H1 (cell line): ENCODE data around the gene PDE9A. TPM values are rescaled to one million over a fixed set of nuclear protein-coding genes. Genes with fewer than 3 reads are reported as not detected.

Source experiments
- CTCF ChIA-PET: fragments of 300-600 bp; sonication (Branson Sonifier 250); formaldehyde crosslinking; loops from one replicate; lab custom pipeline; 2021; ENCODE audit not compliant: partially characterized antibody; lab: Charles Lee
- POLR2A ChIA-PET: fragments of 300-600 bp; sonication (Branson Sonifier 250); formaldehyde crosslinking; loops from one replicate; lab custom pipeline; 2021; ENCODE audit warnings: inconsistent platforms; ENCODE audit not compliant: partially characterized antibody; lab: Charles Lee
- DNase-seq, 2 experiments: peaks; one replicate each; pipeline versions ENCODE4 v3.0.0 to v3.0.0-alpha.2; 2010 to 2022; ENCODE audit warnings: low spot score in 2 of 2, low read depth in 1 of 2, mixed read lengths in 1 of 2
- FAIRE-seq: peaks from 2 replicates; lab custom pipeline; 2011; peaks lifted over from hg19 to GRCh38; lab: Jason Lieb, UNC
- H2AFZ ChIP-seq: 2 replicates; pipeline ENCODE4 v1.8.1; 2012; ENCODE audit warnings: low read length, inconsistent platforms
- H2AK5ac ChIP-seq: 2 replicates; pipeline ENCODE4 v1.6.1; 2013; ENCODE audit warnings: low read depth, low read length
- H2BK120ac ChIP-seq: replicated peaks from 2 replicates; pipeline ENCODE3; 2013; ENCODE audit warnings: low read depth, low read length, inconsistent platforms
- H2BK12ac ChIP-seq: 2 replicates; pipeline ENCODE4 v1.6.1; 2013; ENCODE audit warnings: low read depth, low read length
- H2BK15ac ChIP-seq: 2 replicates; pipeline ENCODE4 v1.6.1; 2013; ENCODE audit warnings: low read length
- H2BK20ac ChIP-seq: 2 replicates; pipeline ENCODE4 v1.6.1; 2013; ENCODE audit warnings: low read length
- H2BK5ac ChIP-seq: 2 replicates; pipeline ENCODE4 v1.6.1; 2013; ENCODE audit warnings: low read depth, low read length
- H3K14ac ChIP-seq: 2 replicates; pipeline ENCODE4 v1.6.1; 2013; ENCODE audit warnings: inconsistent platforms; ENCODE audit not compliant: insufficient read length
- H3K18ac ChIP-seq: 2 replicates; pipeline ENCODE4 v1.6.1; 2013; ENCODE audit warnings: low read length; ENCODE audit errors: extremely low read depth
- H3K23ac ChIP-seq: 2 replicates; pipeline ENCODE4 v1.6.1; 2013; ENCODE audit warnings: inconsistent platforms; ENCODE audit not compliant: insufficient read length
- H3K23me2 ChIP-seq: 2 replicates; pipeline ENCODE4 v1.6.1; 2013; ENCODE audit warnings: low read depth, low read length
- H3K27ac ChIP-seq: 2 replicates; pipeline ENCODE4 v1.6.1; 2011; ENCODE audit warnings: low read depth, low read length, inconsistent platforms
- H3K27me3 ChIP-seq, 4 experiments: replicated peaks in 1 of 4; 1 replicate in 1 of 4; 2 replicates in 3 of 4; pipeline versions ENCODE4 v1.6.1 to v1.8.1; 2011 to 2013; ENCODE audit warnings: low read length in 3 of 4, mild to moderate bottlenecking in 3 of 4, inconsistent platforms in 2 of 4, mixed read lengths in 2 of 4, moderate library complexity in 1 of 4; ENCODE audit not compliant: control insufficient read depth in 3 of 4, insufficient read depth in 3 of 4; ENCODE audit errors: extremely low read depth in 1 of 4
- H3K36me3 ChIP-seq, 4 experiments: 2 replicates each; pipeline versions ENCODE4 v1.6.1 to v1.8.1; 2011 to 2013; ENCODE audit warnings: mild to moderate bottlenecking in 4 of 4, low read length in 3 of 4, moderate library complexity in 2 of 4, control low read depth in 1 of 4, inconsistent platforms in 1 of 4; ENCODE audit not compliant: insufficient read depth in 4 of 4, control insufficient read depth in 2 of 4
- H3K4ac ChIP-seq: replicated peaks from 2 replicates; pipeline ENCODE3; 2013; ENCODE audit warnings: low read length, low read depth, mixed read lengths, inconsistent platforms; ENCODE audit not compliant: insufficient read length
- H3K4me1 ChIP-seq, 4 experiments: replicated peaks in 1 of 4; 1 replicate in 1 of 4; 2 replicates in 3 of 4; pipeline versions ENCODE4 v1.6.1 to v1.8.1; 2011 to 2013; ENCODE audit warnings: low read length in 3 of 4, inconsistent platforms in 2 of 4, mixed read lengths in 1 of 4; ENCODE audit not compliant: insufficient read depth in 4 of 4, control insufficient read depth in 3 of 4
- H3K4me2 ChIP-seq, 2 experiments: 2 replicates each; pipeline versions ENCODE4 v1.6.1 to v1.8.1; 2011 to 2013; ENCODE audit warnings: low read depth in 2 of 2, low read length in 2 of 2, control low read depth in 1 of 2, inconsistent platforms in 1 of 2, mild to moderate bottlenecking in 1 of 2; ENCODE audit not compliant: insufficient read depth in 1 of 2
- H3K4me3 ChIP-seq, 4 experiments: fragments of 200-600, 300-600 bp in 1 of 4; sonication (generic), shearing (Covaris generic), sonication (Bioruptor Twin) in 1 of 4; 2 replicates each; pipeline versions ENCODE4 v1.5.1 to v1.8.1; 2011 to 2016; ENCODE audit warnings: low read length in 4 of 4, low read depth in 3 of 4, control low read depth in 2 of 4, inconsistent platforms in 2 of 4, mild to moderate bottlenecking in 2 of 4, mixed read lengths in 1 of 4, moderate library complexity in 1 of 4; ENCODE audit not compliant: insufficient read depth in 2 of 4; ENCODE audit errors: extremely low read depth in 1 of 4
- H3K56ac ChIP-seq: replicated peaks from 2 replicates; pipeline ENCODE3; 2013; ENCODE audit warnings: low read depth, mild to moderate bottlenecking, mixed read lengths, low read length, inconsistent platforms; ENCODE audit not compliant: insufficient read length
- H3K79me1 ChIP-seq: 2 replicates; pipeline ENCODE4 v1.6.1; 2013; ENCODE audit warnings: low read depth, low read length, control low read depth
- H3K79me2 ChIP-seq, 2 experiments: 2 replicates each; pipeline versions ENCODE4 v1.6.1 to v1.8.1; 2012 to 2013; ENCODE audit warnings: low read length in 2 of 2, mild to moderate bottlenecking in 2 of 2, inconsistent platforms in 1 of 2; ENCODE audit not compliant: insufficient read depth in 2 of 2, control insufficient read depth in 1 of 2
- H3K9ac ChIP-seq, 4 experiments: replicated peaks in 1 of 4; 1 replicate in 1 of 4; 2 replicates in 3 of 4; pipeline versions ENCODE4 v1.6.1 to v1.8.1; 2011 to 2013; ENCODE audit warnings: low read depth in 3 of 4, low read length in 3 of 4, control low read depth in 2 of 4, mild to moderate bottlenecking in 2 of 4, moderate library complexity in 2 of 4, inconsistent platforms in 1 of 4; ENCODE audit errors: extremely low read depth in 1 of 4
- H3K9me3 ChIP-seq, 2 experiments: 2 replicates each; pipeline versions ENCODE4 v1.6.1 to v1.8.1; 2012 to 2013; ENCODE audit warnings: mild to moderate bottlenecking in 2 of 2, moderate library complexity in 2 of 2, control low read depth in 1 of 2, inconsistent platforms in 1 of 2, low read depth in 1 of 2, low read length in 1 of 2, mixed read lengths in 1 of 2; ENCODE audit not compliant: insufficient read depth in 2 of 2
- H4K20me1 ChIP-seq, 2 experiments: replicated peaks in 1 of 2; 2 replicates each; pipeline versions ENCODE3 to v1.8.1; 2011 to 2013; ENCODE audit warnings: inconsistent platforms in 2 of 2, low read length in 2 of 2, mild to moderate bottlenecking in 1 of 2; ENCODE audit not compliant: insufficient read depth in 2 of 2, control insufficient read depth in 1 of 2
- H4K5ac ChIP-seq: 2 replicates; pipeline ENCODE4 v1.6.1; 2013; ENCODE audit warnings: low read length, low read depth, mixed read lengths, inconsistent platforms; ENCODE audit not compliant: insufficient read length
- H4K8ac ChIP-seq: 2 replicates; pipeline ENCODE4 v1.8.0; 2013; ENCODE audit warnings: mild to moderate bottlenecking, moderate library complexity, low read length, inconsistent platforms; ENCODE audit not compliant: insufficient read depth; ENCODE audit errors: extremely low read depth
- H4K91ac ChIP-seq: replicated peaks from 2 replicates; pipeline ENCODE3; 2013; ENCODE audit warnings: low read length, mixed read lengths, inconsistent platforms; ENCODE audit not compliant: insufficient read length
- ATF2 ChIP-seq: IDR thresholded peaks from 2 replicates; pipeline ENCODE4 v1.6.1; 2012; ENCODE audit warnings: low read length, inconsistent platforms
- BACH1 ChIP-seq: IDR thresholded peaks from 2 replicates; pipeline ENCODE4 v1.6.1; 2012; ENCODE audit warnings: low read length, improper control_type of control experiment
- CREB1 ChIP-seq: IDR thresholded peaks from 2 replicates; pipeline ENCODE4 v1.6.1; 2012; ENCODE audit warnings: inconsistent platforms
- EP300 ChIP-seq, 2 experiments: IDR thresholded peaks; 1 replicate in 1 of 2; 2 replicates in 1 of 2; pipeline ENCODE4 v1.6.1; 2011 to 2012; ENCODE audit warnings: low read depth in 2 of 2, low read length in 2 of 2, mild to moderate bottlenecking in 2 of 2, borderline replicate concordance in 1 of 2, inconsistent platforms in 1 of 2, moderate library complexity in 1 of 2
- JUN ChIP-seq: IDR thresholded peaks from 2 replicates; pipeline ENCODE4 v1.6.1; 2011; ENCODE audit warnings: low read depth, mild to moderate bottlenecking, improper control_type of control experiment, low read length
- JUND ChIP-seq: IDR thresholded peaks from 2 replicates; pipeline ENCODE4 v1.6.1; 2011; ENCODE audit warnings: mild to moderate bottlenecking, improper control_type of control experiment, low read length
- NANOG ChIP-seq: IDR thresholded peaks from 2 replicates; pipeline ENCODE4 v1.6.1; 2011; ENCODE audit warnings: low read length, low read depth, mild to moderate bottlenecking, inconsistent platforms; ENCODE audit not compliant: insufficient read depth, poor library complexity, severe bottlenecking
- POLR2A ChIP-seq, 2 experiments: IDR thresholded peaks; 1 replicate in 1 of 2; 2 replicates in 1 of 2; pipeline ENCODE4 v1.6.1; 2011; ENCODE audit warnings: low read depth in 2 of 2, low read length in 2 of 2, mild to moderate bottlenecking in 2 of 2; ENCODE audit errors: control extremely low read depth in 1 of 2
- RNF2 ChIP-seq: fragments of 200-900, 300-1000 bp; sonication (generic); IDR thresholded peaks from 2 replicates; pipeline ENCODE4 v1.7.1; 2016; ENCODE audit warnings: borderline replicate concordance, low read depth, mild to moderate bottlenecking, antibody characterized with exemption, low read length; ENCODE audit not compliant: poor library complexity, severe bottlenecking; ENCODE audit errors: missing control alignments
- SIN3A ChIP-seq, 2 experiments: IDR thresholded peaks in 1 of 2; conservative IDR thresholded peaks in 1 of 2; 2 replicates each; pipeline ENCODE4 v1.6.1; 2011 to 2012; ENCODE audit warnings: low read length in 2 of 2, improper control_type of control experiment in 1 of 2, low read depth in 1 of 2, mild to moderate bottlenecking in 1 of 2
- SP4 ChIP-seq: IDR thresholded peaks from 2 replicates; pipeline ENCODE4 v1.6.1; 2012; ENCODE audit warnings: low read length, inconsistent platforms
- TCF12 ChIP-seq: IDR thresholded peaks from 2 replicates; pipeline ENCODE4 v1.6.1; 2011; ENCODE audit warnings: low read depth, mild to moderate bottlenecking, low read length
- TEAD4 ChIP-seq: IDR thresholded peaks from 2 replicates; pipeline ENCODE4 v1.6.1; 2012; ENCODE audit warnings: low read depth, low read length, inconsistent platforms, mixed read lengths
- WGBS, 2 experiments: shearing (Covaris generic) in 1 of 2; methylation state at CpG; one replicate each; pipeline versions ENCODE4 v1.1.6 to v1.1.7; 2013 to 2015; ENCODE audit warnings: low lambda C conversion rate in 2 of 2, mixed read lengths in 2 of 2, inconsistent platforms in 1 of 2, low coverage in 1 of 2, missing lambda C conversion rate in 1 of 2; ENCODE audit not compliant: insufficient replicate concordance in 2 of 2, insufficient coverage in 1 of 2, insufficient read length in 1 of 2; ENCODE audit errors: extremely low coverage in 1 of 2, missing lambda C conversion rate in 1 of 2; 5-methylcytosine and 5-hydroxymethylcytosine counted together
- polyA plus RNA-seq, 7 experiments: library from polyadenylated mRNA; depleted of rRNA in 3 of 7; stranded (reverse) in 5 of 7; unstranded in 2 of 7; fragments of >200 nt in 5 of 7; fragments of 200-250 nt in 2 of 7; gene quantifications; 1 replicate in 5 of 7; 2 replicates in 1 of 7; 4 replicates in 1 of 7; pipeline versions ENCODE4 v1.2.1 to v1.2.3, GENCODE V29; 2011 to 2013; ENCODE audit warnings: missing spikeins in 2 of 7, mixed read lengths in 2 of 7
- total RNA-seq: library from RNA; stranded (reverse); fragmentation: NEBNext Ultra II Directional; extraction: Animal tissue kit (Norgen Biotek cat#: 25700); gene quantifications from 2 replicates; pipeline ENCODE4 v1.2.1, GENCODE V29; 2021

Gene PDE9A
- total and polyA plus RNA-seq, 2 of the 8 experiments (the other 6 are each of a cell fraction or from before 2014, with no cell fraction given): 39.2 to 45.9 TPM

GRCh38 chr21:42775891-42776290 is 122.5 kb downstream of the PDE9A start:
- Histone ChIP-seq H2BK20ac (no peak overlapping the region), H4K5ac (no peak overlapping the region), H2BK5ac (no peak overlapping the region), H3K4me3 (no peak overlapping the region), H3K9ac (no peak overlapping the region), H3K27ac (no peak overlapping the region), H2AK5ac (no peak overlapping the region), H3K27me3 (peaks cover 0 to 17% (median 6%) of the 10 kb centered on the region in 4 experiments; a peak in 5 of 7 replicates), H4K8ac (no peak overlapping the region), H3K14ac (no peak overlapping the region), H4K91ac (no peak overlapping the region), H3K4ac (no peak overlapping the region), H3K79me2 (no peaks in the 10 kb centered on the region), H3K23me2 (no peaks in the 10 kb centered on the region), H3K36me3 (peaks cover 4 to 27% (median 17%) of the 10 kb centered on the region in 4 experiments; a peak in 7 of 8 replicates), H3K9me3 (no peaks in the 10 kb centered on the region), H3K79me1 (no peaks in the 10 kb centered on the region), H2BK120ac (no peak overlapping the region), H3K18ac (no peak overlapping the region), H3K23ac (no peak overlapping the region), H2BK15ac (no peak overlapping the region), H3K56ac (no peak overlapping the region), H3K4me1 (peaks cover 0 to 16% (median 7%) of the 10 kb centered on the region in 4 experiments; a peak in 5 of 7 replicates), H2AFZ (no peak overlapping the region), H2BK12ac (0 out of 2 replicates have a peak overlapping the region, but pooled peaks have one; percentile 75), H3K4me2 (no peak overlapping the region), H4K20me1 (no peaks in the 10 kb centered on the region)
- FAIRE-seq (no peak), DNase-seq (no peak)
- CTCF ChIA-PET: no interaction called here
- 92% methylated on average over 13 of the region's 13 CpGs; no CpG with 5 or more reads in 1 of the 2 experiments for WGBS, 2 experiments
- POLR2A ChIA-PET: no interaction called here
- no peak for TF ChIP-seq EP300 (IDR thresholded peaks at IDR 0.05; ENCODE audit: borderline replicate concordance in 1 of 2, low read depth in 2 of 2, low read length in 2 of 2)
- no peak for TF ChIP-seq TEAD4
- no peak for TF ChIP-seq JUN
- TF ChIP-seq NANOG: no peak
- TF ChIP-seq RNF2: no peak
- no peak for TF ChIP-seq SP4
- no peak for TF ChIP-seq ATF2
- TF ChIP-seq SIN3A (conservative IDR thresholded peaks at IDR 0.05 in 1 of 2, IDR thresholded peaks at IDR 0.05 in 1 of 2; ENCODE audit: low read depth in 1 of 2, low read length in 2 of 2): no peak
- no peak for TF ChIP-seq POLR2A (IDR thresholded peaks at IDR 0.05; ENCODE audit: control extremely low read depth in 1 of 2, low read depth in 2 of 2, low read length in 2 of 2)
- TF ChIP-seq CREB1: no peak
- no peak for TF ChIP-seq BACH1
- no peak for TF ChIP-seq JUND
- no peak for TF ChIP-seq TCF12
